H7 (cell line): ENCODE data around the gene MSH5. TPM values are rescaled to one million over a fixed set of nuclear protein-coding genes. Genes with fewer than 3 reads are reported as not detected.
"Not testable (repeated sequence)": the region's sequence is repeated elsewhere in the genome, so short reads cannot be mapped to it uniquely, and the experiment has no call there.

Experiments used
- DNase-seq: peaks from one replicate; pipeline ENCODE4 v3.0.0; 2012
- H3K27me3 ChIP-seq: 2 replicates; pipeline ENCODE4 v1.6.0; 2011; ENCODE audit warnings: mild to moderate bottlenecking, low read length; ENCODE audit not compliant: control insufficient read depth, insufficient read depth
- H3K36me3 ChIP-seq: replicated peaks from 2 replicates; pipeline ENCODE4 v1.5.1; 2011; ENCODE audit warnings: low read length; ENCODE audit not compliant: control insufficient read depth, insufficient read depth
- H3K4me3 ChIP-seq: 2 replicates; pipeline ENCODE4 v1.5.1; 2011; ENCODE audit warnings: low read depth, mild to moderate bottlenecking, control low read depth, low read length, moderate library complexity; ENCODE audit not compliant: insufficient read depth
- total RNA-seq: library from RNA; depleted of rRNA; stranded (reverse); fragments of >200 nt; shearing (Covaris generic); gene quantifications from 2 replicates; pipeline ENCODE4 v1.2.3, GENCODE V29; 2014; rRNA removed

MSH5 gene
- total RNA-seq, 1 experiment from 2014 or later = 19.5 TPM

GRCh38 chr6:31796993-31797385 lies 57.2 kb downstream of the MSH5 start:
- Histone ChIP-seq H3K4me3 (no peak overlapping the region), H3K27me3 (no peaks in the 10 kb centered on the region), H3K36me3 (peaks cover 6% of the 10 kb centered on the region)
- no peak for DNase-seq

DNA sequence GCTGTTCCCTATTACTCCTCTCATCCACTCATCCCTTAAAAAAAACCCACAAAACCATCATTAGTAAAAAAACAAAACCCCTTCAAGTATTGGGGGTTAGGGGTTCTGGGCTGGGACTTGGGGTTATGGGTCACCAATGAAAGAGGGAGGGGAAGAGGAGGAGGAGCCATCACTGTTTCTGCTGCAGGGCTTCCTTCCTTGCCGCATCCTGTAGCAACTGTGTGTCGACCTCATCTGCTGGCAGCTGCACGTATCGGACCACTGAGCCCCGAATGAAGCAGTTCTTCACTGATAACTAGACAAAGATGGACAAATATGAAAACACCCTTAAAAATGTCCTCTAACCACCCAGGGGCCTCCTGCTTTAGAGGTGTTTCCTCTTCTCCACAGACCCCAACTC lies 57.8 kb downstream of the MSH5 start:
- Histone ChIP-seq H3K27me3 (no peaks in the 10 kb centered on the region), H3K36me3 (peaks cover 2% of the 10 kb centered on the region), H3K4me3 (no peak overlapping the region)
- DNase-seq = no peak

DNA sequence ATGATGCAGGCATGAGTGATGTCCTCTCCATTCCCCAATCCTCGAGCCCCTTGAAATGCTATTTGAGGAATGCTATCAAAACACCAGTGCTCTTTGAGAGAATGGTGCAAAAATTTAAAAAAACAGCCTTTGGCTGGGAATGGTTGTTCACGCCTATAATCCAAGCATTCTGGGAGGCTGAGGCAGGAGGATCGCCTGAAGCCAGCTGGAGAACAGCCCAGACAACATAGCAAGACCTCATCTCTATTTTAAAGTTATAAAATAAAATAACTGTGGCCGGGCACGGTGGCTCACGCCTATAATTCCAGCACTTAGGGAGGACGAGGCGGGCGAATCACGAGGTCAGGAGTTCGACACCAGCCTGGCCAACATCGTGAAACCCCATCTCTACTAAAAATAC lies 60.0 kb downstream of the MSH5 start:
- no peak for DNase-seq

GRCh38 chr6:31801031-31801927 lies 61.5 kb downstream of the MSH5 start:
- H3K27me3 ChIP-seq, H3K4me3 ChIP-seq, H3K36me3 ChIP-seq, DNase-seq: not testable (repeated sequence)

More for the DNA sequence above, 60.0 kb downstream of the MSH5 start:
- Histone ChIP-seq H3K27me3 (no peaks in the 10 kb centered on the region), H3K36me3 (peaks cover 6% of the 10 kb centered on the region), H3K4me3 (no peak overlapping the region)

DNA sequence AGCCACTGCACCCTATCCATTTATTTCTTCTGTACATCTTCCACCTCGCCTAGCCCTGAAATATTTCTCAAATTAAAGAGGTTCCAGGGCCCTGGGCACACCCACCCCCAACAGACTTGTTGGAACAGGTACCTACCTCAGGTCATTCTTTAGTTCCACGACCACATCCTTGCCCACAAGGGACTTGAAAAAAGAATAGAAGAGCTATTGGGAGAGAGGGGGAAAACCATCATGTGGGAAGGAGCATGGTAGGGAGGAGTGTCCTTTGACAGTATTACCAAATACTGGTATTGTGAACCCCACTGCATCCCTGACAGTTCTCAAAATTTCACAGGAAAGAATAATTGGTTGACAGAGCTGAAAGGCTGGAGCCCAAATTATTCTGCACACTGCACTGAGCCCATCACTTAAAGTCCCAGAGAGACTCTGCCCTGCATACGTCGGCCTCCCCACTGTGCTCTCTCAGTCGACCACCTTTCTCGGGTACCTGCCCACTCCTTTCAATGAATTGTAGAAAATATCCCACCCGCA lies 66.2 kb downstream of the MSH5 start:
- H3K4me3 ChIP-seq = peak overlapping the region; percentile 92
- no peaks in the 10 kb centered on the region for H3K27me3 ChIP-seq
- DNase-seq = no peak
- peaks cover 4% of the 10 kb centered on the region for H3K36me3 ChIP-seq

DNA sequence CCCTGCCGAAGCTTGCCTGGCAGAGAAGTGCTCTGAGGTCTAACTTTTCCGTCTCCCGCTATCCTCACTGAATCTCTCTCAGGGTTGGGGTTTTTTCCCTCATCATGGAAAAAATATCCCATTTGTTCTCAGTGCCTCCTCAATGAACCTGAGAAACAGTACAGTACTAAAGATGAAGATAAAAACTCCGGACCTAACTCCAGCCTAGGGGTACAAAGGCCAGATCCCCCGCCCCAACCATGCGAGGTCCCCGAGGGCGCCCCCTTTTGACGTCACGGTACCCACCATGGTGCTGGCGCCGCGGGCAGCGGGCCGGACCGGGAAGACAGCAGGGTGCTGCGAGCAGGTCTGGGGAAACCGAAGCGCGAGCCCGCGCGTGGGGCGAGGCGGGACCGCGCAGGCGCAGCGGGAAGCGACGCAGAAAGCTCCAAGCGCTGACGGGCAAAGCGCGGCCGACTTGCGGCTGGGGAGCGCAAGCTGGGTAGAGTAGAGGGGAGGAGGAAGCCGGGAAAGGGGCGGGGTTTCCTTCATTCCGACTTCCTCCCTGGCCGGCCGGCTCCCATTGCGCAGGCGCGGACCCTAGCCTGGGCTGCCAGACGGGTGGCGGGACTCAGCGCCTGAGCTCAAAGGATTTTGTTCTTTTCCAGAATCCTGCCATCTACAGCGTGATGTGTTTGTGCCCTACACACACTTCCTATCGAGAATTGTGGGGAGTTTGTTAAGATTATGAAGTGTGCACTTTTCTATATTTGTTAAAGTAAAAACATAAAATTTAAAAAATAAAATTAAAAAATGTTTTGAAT lies 66.9 kb downstream of the MSH5 start, which contains the start of gene LSM2:
Gene LSM2, minus strand, starts transcription at position 497 of the 803 bp plus-strand sequence. Its CDS starts 209 bp downstream, at position 288.
- Histone ChIP-seq H3K4me3 (peak within 1 kb of the TSS; percentile 92), H3K36me3 (peaks cover 4% of the 10 kb centered on the region), H3K27me3 (no peaks in the 10 kb centered on the region)
- DNase-seq = peak; percentile 100

- H3K36me3 ChIP-seq, H3K27me3 ChIP-seq, H3K4me3 ChIP-seq, DNase-seq: not testable (repeated sequence)
Measured at GRCh38 chr6:31808599-31808998, 68.8 kb downstream of the MSH5 start.

DNA sequence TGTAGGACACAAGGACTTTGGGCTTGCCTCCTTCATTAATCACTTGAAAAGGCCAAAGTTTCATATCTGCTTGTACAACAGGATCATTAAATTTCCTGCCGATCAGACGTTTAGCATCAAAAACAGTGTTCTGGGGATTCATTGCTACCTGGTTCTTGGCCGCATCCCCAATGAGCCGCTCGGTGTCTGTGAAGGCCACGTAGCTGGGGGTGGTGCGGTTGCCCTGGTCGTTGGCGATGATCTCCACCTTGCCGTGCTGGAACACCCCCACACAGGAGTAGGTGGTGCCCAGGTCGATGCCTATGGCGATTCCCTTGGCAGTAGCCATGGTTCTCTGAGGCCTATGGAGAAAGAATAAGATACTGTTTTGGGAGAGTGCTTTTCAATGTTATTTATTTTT lies 71.8 kb downstream of the MSH5 start:
- no peak overlapping the region for H3K4me3 ChIP-seq
- H3K27me3 ChIP-seq = no peaks in the 10 kb centered on the region
- H3K36me3 ChIP-seq = no peaks in the 10 kb centered on the region
- DNase-seq = no peak

Other genes starting within 250 kb of the MSH5 start
- 50.3 and 55.4 TPM in 2 replicates for gene MICB, start 241.9 kb upstream of the MSH5 start, total RNA-seq
- not detected in 2 replicates for gene MCCD1, start 211.0 kb upstream of the MSH5 start, total RNA-seq
- gene DDX39B, start 198.0 kb upstream of the MSH5 start, total RNA-seq = 787 and 872 TPM in 2 replicates
- 3.5 and 7.0 TPM in 2 replicates for gene ATP6V1G2, start 193.4 kb upstream of the MSH5 start, total RNA-seq
- 33.2 and 34.2 TPM in 2 replicates for gene NFKBIL1, start 192.4 kb upstream of the MSH5 start, total RNA-seq
- gene LTA, start 167.7 kb upstream of the MSH5 start, total RNA-seq = 0.44 TPM in 1 of 2 replicates, not detected in the other
- gene TNF, start 164.4 kb upstream of the MSH5 start, total RNA-seq = not detected in 2 replicates
- 0.35 TPM in 1 of 2 replicates, not detected in the other for gene LTB, start 157.6 kb upstream of the MSH5 start, total RNA-seq
- gene LST1, start 153.7 kb upstream of the MSH5 start, total RNA-seq = not detected in 2 replicates
- gene NCR3, start 147.0 kb upstream of the MSH5 start, total RNA-seq = not detected in 2 replicates
- gene AIF1, start 124.8 kb upstream of the MSH5 start, total RNA-seq = 0.48 and 1.4 TPM in 2 replicates
- gene PRRC2A, start 119.3 kb upstream of the MSH5 start, total RNA-seq = 163 and 176 TPM in 2 replicates
- 320 and 331 TPM in 2 replicates for gene BAG6, start 87.3 kb upstream of the MSH5 start, total RNA-seq
- 3.3 and 4.2 TPM in 2 replicates for gene APOM, start 84.1 kb upstream of the MSH5 start, total RNA-seq
- gene C6orf47, start 79.2 kb upstream of the MSH5 start, total RNA-seq = 17.3 and 17.6 TPM in 2 replicates
- 28.6 and 33.3 TPM in 2 replicates for gene GPANK1, start 75.0 kb upstream of the MSH5 start, total RNA-seq
- gene CSNK2B, start 73.9 kb upstream of the MSH5 start, total RNA-seq = 197 and 224 TPM in 2 replicates
- gene LY6G5B, start 70.0 kb upstream of the MSH5 start, total RNA-seq = 2.9 and 4.2 TPM in 2 replicates
- gene LY6G5C, start 58.9 kb upstream of the MSH5 start, total RNA-seq = 0.70 and 2.0 TPM in 2 replicates
- 35.7 and 39.7 TPM in 2 replicates for gene ABHD16A, start 36.7 kb upstream of the MSH5 start, total RNA-seq
- gene LY6G6F, start 33.1 kb upstream of the MSH5 start, total RNA-seq = not detected in 2 replicates
- gene LY6G6D, start 24.7 kb upstream of the MSH5 start, total RNA-seq = 2.8 TPM in 1 of 2 replicates, not detected in the other
- not detected in 2 replicates for gene LY6G6C, start 18.3 kb upstream of the MSH5 start, total RNA-seq
- not detected in 2 replicates for gene MPIG6B, start 16.6 kb upstream of the MSH5 start, total RNA-seq
- 83.6 and 99.2 TPM in 2 replicates for gene DDAH2, start 10.7 kb upstream of the MSH5 start, total RNA-seq
- gene CLIC1, start 3.5 kb upstream of the MSH5 start, total RNA-seq = 456 and 621 TPM in 2 replicates
- 1.8 and 7.7 TPM in 2 replicates for gene SAPCD1, start 22.7 kb downstream of the MSH5 start, total RNA-seq
- 0.44 and 2.1 TPM in 2 replicates for gene VWA7, start 37.3 kb downstream of the MSH5 start, total RNA-seq
- gene VARS1, start 55.7 kb downstream of the MSH5 start, total RNA-seq = 114 and 115 TPM in 2 replicates
- 108 and 150 TPM in 2 replicates for gene LSM2, start 67.0 kb downstream of the MSH5 start, total RNA-seq
- gene HSPA1L, start 75.3 kb downstream of the MSH5 start, total RNA-seq = 0.15 and 0.55 TPM in 2 replicates
- gene HSPA1A, start 75.5 kb downstream of the MSH5 start, total RNA-seq = 45.7 and 58.5 TPM in 2 replicates
- 63.3 and 70.4 TPM in 2 replicates for gene HSPA1B, start 87.7 kb downstream of the MSH5 start, total RNA-seq
- gene NEU1, start 122.8 kb downstream of the MSH5 start, total RNA-seq = 56.2 and 58.6 TPM in 2 replicates
- gene SLC44A4, start 139.0 kb downstream of the MSH5 start, total RNA-seq = 0.42 and 0.48 TPM in 2 replicates
- gene EHMT2, start 157.7 kb downstream of the MSH5 start, total RNA-seq = 134 and 136 TPM in 2 replicates
- 7.9 and 8.7 TPM in 2 replicates for gene ZBTB12, start 162.1 kb downstream of the MSH5 start, total RNA-seq
- gene C2, start 187.7 kb downstream of the MSH5 start, total RNA-seq = 0.63 and 1.7 TPM in 2 replicates
- gene CFB, start 206.1 kb downstream of the MSH5 start, total RNA-seq = not detected in 2 replicates
- 109 and 115 TPM in 2 replicates for gene NELFE, start 219.0 kb downstream of the MSH5 start, total RNA-seq
- 47.2 and 57.6 TPM in 2 replicates for gene SKIC2, start 219.2 kb downstream of the MSH5 start, total RNA-seq
- 18.8 and 19.9 TPM in 2 replicates for gene DXO, start 232.1 kb downstream of the MSH5 start, total RNA-seq
- gene C4A, start 242.1 kb downstream of the MSH5 start, total RNA-seq = 0.35 and 1.5 TPM in 2 replicates